ENCODE measurements around the gene CBX5. TPM values are rescaled to one million over a fixed set of nuclear protein-coding genes. Genes with fewer than 3 reads are reported as not detected.

The CBX5 gene
- total RNA-seq, 1 experiment from 2014 or later = 85.5 TPM

DNA sequence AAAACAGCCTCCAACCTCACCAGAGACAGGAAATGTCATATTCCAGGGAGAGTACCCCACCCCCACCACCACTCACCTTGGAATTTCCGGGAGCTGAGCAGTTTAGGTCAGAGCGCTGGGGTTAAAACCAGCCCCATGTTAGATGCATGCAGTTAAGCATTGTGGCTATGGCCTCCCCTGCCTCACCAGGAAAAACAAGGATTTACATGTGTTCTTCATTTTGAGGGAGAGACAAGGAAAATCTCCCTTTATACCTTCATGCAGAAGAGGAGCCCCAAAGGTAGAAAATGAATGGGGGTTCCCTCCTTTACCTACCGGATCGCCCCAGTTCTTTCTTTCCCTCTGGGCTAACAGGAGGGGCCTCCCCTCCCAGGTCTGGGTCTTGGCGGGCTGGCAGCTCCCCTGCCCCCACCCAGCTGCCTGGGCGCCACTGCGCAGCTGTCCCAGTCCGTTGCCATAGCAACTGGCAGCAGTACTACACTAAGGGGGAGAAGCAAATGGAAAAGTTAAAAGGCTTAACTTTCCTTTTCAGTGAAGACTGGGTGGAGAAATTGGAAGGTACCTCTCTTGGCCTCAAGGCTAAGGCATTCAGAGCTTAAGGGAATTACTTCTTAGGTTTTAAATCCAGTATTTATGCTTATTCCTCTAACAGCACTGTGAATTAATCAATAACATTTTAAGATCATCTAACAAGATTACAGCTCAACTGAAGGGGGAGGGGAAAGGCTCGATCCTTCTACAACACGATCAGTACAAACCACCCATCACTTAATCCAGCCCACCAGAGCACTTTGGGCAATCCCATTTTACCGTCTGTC, 20.5 kb downstream of the CBX5 start:
- no TSS peak for BruUV-seq (replicated peaks)
- peaks cover 22% of the 10 kb centered on the region for H3K4me1 ChIP-seq
- POLR2A ChIA-PET = interaction anchor here (0.5 to 1.7 kb wide), 8 partner anchors 21 to 518 kb away, joined by 3 to 17 read pairs (median 6); partner anchors contain the start of genes CBX5, COPZ1, HNRNPA1 and NFE2

DNA sequence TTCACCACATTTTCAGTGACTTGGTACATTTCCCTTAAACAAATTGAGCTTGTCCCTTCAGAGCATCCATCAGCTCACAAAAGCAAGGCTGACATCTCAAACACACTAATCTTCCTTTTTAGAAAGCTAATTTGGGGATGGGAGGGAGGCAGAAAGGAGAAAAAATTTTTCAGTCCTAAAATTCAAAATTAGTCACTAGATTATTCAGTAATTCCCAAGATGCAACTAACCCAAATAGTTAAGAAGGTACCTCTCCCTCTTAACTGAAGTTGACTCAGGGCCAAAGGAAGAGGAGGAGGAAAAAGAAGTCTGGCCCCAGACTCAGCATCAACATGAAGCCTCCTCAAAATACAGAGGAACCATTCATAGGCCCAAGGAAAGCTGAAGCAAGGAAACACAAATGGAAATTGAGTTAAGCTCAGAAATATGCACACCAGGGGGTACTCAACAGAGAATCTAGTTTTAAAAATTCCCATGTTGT, 21.7 kb downstream of the CBX5 start:
- Histone ChIP-seq H3K4me1 (peaks cover 22% of the 10 kb centered on the region), H3K4me3 (ENCODE audit: low read depth, low read length) (no peak overlapping the region; the same call in 1 of the 2 replicates), H3K9me3 (no peaks in the 10 kb centered on the region), H3K27me3 (replicated peaks; ENCODE audit: control insufficient read depth, insufficient read depth, low read length) (no peaks in the 10 kb centered on the region), H3K36me3 (ENCODE audit: control insufficient read depth, insufficient read depth, low read length) (no peaks in the 10 kb centered on the region; the same call in 1 of the 2 replicates)
- Mint-ChIP-seq H3K36me3 (ENCODE audit: insufficient read depth, unreplicated experiment) (peaks cover 13% of the 10 kb centered on the region), H3K4me1 (ENCODE audit: low read depth, unreplicated experiment) (peaks cover 15% of the 10 kb centered on the region), H3K27ac (ENCODE audit: unreplicated experiment) (no peak overlapping the region), H3K27me3 (ENCODE audit: insufficient read depth, unreplicated experiment) (no peaks in the 10 kb centered on the region), H3K4me3 (ENCODE audit: unreplicated experiment) (peak overlapping the region; percentile 19), H3K9me3 (ENCODE audit: unreplicated experiment) (no peaks in the 10 kb centered on the region)
- TF ChIP-seq, protein P1, sequence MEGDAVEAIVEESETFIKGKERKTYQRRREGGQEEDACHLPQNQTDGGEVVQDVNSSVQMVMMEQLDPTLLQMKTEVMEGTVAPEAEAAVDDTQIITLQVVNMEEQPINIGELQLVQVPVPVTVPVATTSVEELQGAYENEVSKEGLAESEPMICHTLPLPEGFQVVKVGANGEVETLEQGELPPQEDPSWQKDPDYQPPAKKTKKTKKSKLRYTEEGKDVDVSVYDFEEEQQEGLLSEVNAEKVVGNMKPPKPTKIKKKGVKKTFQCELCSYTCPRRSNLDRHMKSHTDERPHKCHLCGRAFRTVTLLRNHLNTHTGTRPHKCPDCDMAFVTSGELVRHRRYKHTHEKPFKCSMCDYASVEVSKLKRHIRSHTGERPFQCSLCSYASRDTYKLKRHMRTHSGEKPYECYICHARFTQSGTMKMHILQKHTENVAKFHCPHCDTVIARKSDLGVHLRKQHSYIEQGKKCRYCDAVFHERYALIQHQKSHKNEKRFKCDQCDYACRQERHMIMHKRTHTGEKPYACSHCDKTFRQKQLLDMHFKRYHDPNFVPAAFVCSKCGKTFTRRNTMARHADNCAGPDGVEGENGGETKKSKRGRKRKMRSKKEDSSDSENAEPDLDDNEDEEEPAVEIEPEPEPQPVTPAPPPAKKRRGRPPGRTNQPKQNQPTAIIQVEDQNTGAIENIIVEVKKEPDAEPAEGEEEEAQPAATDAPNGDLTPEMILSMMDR (IDR thresholded peaks at IDR 0.05; ENCODE audit: insufficient read depth in 1 of 2, low read depth in 1 of 2, low read length in 1 of 2, severe bottlenecking in 1 of 2, unreplicated experiment in 1 of 2) = no peak
- intact Hi-C loops (cut with micrococcal nuclease; ENCODE audit: unreplicated experiment) = no loop called here
- no peak for DNase-seq
- CTCF ChIA-PET = interaction anchor here (0.7 kb wide), 1 partner anchor 157 kb away, joined by 3 read pairs; no protein-coding TSS in a partner anchor
- BruUV-seq (replicated peaks) = no TSS peak
- POLR2A ChIA-PET = interaction anchor here (1.7 kb wide), 1 partner anchor 22 kb away, joined by 17 read pairs; the partner anchor contains the start of genes CBX5 and HNRNPA1

More for the DNA sequence above, 20.5 kb downstream of the CBX5 start:
- CTCF ChIA-PET = interaction anchor here (0.6 kb wide), 1 partner anchor 64 kb away, joined by 3 read pairs; no protein-coding TSS in a partner anchor
- no peaks in the 10 kb centered on the region for H3K9me3 ChIP-seq
- Mint-ChIP-seq H3K4me3 (ENCODE audit: unreplicated experiment) (peak overlapping the region; percentile 63), H3K9me3 (ENCODE audit: unreplicated experiment) (no peaks in the 10 kb centered on the region), H3K36me3 (ENCODE audit: insufficient read depth, unreplicated experiment) (peaks cover 13% of the 10 kb centered on the region), H3K4me1 (ENCODE audit: low read depth, unreplicated experiment) (peaks cover 15% of the 10 kb centered on the region), H3K27me3 (ENCODE audit: insufficient read depth, unreplicated experiment) (no peaks in the 10 kb centered on the region), H3K27ac (ENCODE audit: unreplicated experiment) (peak overlapping the region; percentile 86)
- TF ChIP-seq, protein P1 (IDR thresholded peaks at IDR 0.05; ENCODE audit: insufficient read depth in 1 of 2, low read depth in 1 of 2, low read length in 1 of 2, severe bottlenecking in 1 of 2, unreplicated experiment in 1 of 2) = no peak
- no peaks in the 10 kb centered on the region for H3K27me3 ChIP-seq (replicated peaks; ENCODE audit: control insufficient read depth, insufficient read depth, low read length)
- DNase-seq = peak; percentile 80 to 84
- intact Hi-C loops (cut with micrococcal nuclease; ENCODE audit: unreplicated experiment) = no loop called here
- no peaks in the 10 kb centered on the region; the same call in 1 of the 2 replicates for H3K36me3 ChIP-seq (ENCODE audit: control insufficient read depth, insufficient read depth, low read length)
- peak overlapping the region; percentile 35 for H3K4me3 ChIP-seq (ENCODE audit: low read depth, low read length)

DNA sequence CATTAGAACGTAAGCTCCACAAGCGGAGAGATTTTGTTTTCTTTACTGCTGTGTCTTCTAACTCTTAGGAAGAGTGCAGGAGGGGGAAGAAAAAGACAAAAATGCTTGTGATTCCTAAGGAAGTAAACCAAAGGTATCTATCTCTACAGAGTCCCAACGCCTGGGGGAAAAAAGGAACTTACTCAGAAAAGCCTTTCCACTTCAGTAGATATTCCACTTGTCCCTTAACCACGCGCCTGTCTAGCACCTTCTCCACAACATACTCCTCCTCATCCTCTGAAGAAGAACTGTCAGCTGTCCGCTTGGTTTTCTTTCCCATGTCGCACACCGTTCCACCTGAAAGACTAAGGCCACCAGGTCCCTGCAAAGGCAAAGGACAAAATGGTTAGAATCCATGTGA, 22.6 kb downstream of the CBX5 start:
- CTCF ChIA-PET = no interaction called here
- H3K36me3 Mint-ChIP-seq (ENCODE audit: insufficient read depth, unreplicated experiment) = peaks cover 18% of the 10 kb centered on the region

More for the DNA sequence above, 22.6 kb downstream of the CBX5 start:
- no TSS peak for BruUV-seq (replicated peaks)
- intact Hi-C loops (cut with micrococcal nuclease; ENCODE audit: unreplicated experiment) = no loop called here
- Mint-ChIP-seq H3K27ac (ENCODE audit: unreplicated experiment) (peak overlapping the region; percentile 53), H3K4me1 (ENCODE audit: low read depth, unreplicated experiment) (peaks cover 9% of the 10 kb centered on the region), H3K27me3 (ENCODE audit: insufficient read depth, unreplicated experiment) (no peaks in the 10 kb centered on the region), H3K9me3 (ENCODE audit: unreplicated experiment) (no peaks in the 10 kb centered on the region), H3K4me3 (ENCODE audit: unreplicated experiment) (no peak overlapping the region)
- H3K4me3 ChIP-seq (ENCODE audit: low read depth, low read length) = no peak overlapping the region
- H3K36me3 ChIP-seq (ENCODE audit: control insufficient read depth, insufficient read depth, low read length) = no peaks in the 10 kb centered on the region; the same call in 1 of the 2 replicates
- POLR2A ChIA-PET = no interaction called here
- TF ChIP-seq, protein P1 (IDR thresholded peaks at IDR 0.05; ENCODE audit: insufficient read depth in 1 of 2, low read depth in 1 of 2, low read length in 1 of 2, severe bottlenecking in 1 of 2, unreplicated experiment in 1 of 2) = no peak
- peaks cover 13% of the 10 kb centered on the region for H3K4me1 ChIP-seq
- no peaks in the 10 kb centered on the region for H3K27me3 ChIP-seq (replicated peaks; ENCODE audit: control insufficient read depth, insufficient read depth, low read length)
- no peak for DNase-seq
- no peaks in the 10 kb centered on the region for H3K9me3 ChIP-seq
